ENCODE measurements around the gene DDR1.

Gene DDR1

GRCh38 chr6:30881392-30882203 lies 2.7 kb upstream of the DDR1 start:
- DNase-seq (ENCODE audit: extremely low read depth, low read depth), result no peak
- H3K4me3 ChIP-seq (replicated peaks; ENCODE audit: low read depth, low read length), result no peak overlapping the region

GRCh38 chr6:30882204-30882758 lies 2.0 kb upstream of the DDR1 start:
- DNase-seq (ENCODE audit: extremely low read depth, low read depth), result no peak
- TF ChIP-seq CTCF (IDR thresholded peaks at IDR 0.05; ENCODE audit: low read depth, low read length, missing control alignments), result no peak
- H3K4me3 ChIP-seq (replicated peaks; ENCODE audit: low read depth, low read length), result no peak overlapping the region

More at GRCh38 chr6:30881392-30882203, 2.7 kb upstream of the DDR1 start:
- no peak for TF ChIP-seq CTCF (IDR thresholded peaks at IDR 0.05; ENCODE audit: low read depth, low read length, missing control alignments)

GRCh38 chr6:30882759-30883684 lies 1.3 kb upstream of the DDR1 start:
- TF ChIP-seq CTCF (IDR thresholded peaks at IDR 0.05; ENCODE audit: low read depth, low read length, missing control alignments), result no peak
- no peak overlapping the region for H3K4me3 ChIP-seq (replicated peaks; ENCODE audit: low read depth, low read length)
- DNase-seq (ENCODE audit: extremely low read depth, low read depth), result no peak

GRCh38 chr6:30884521-30885480 lies 482 bp downstream of the DDR1 start:
- H3K4me3 ChIP-seq (replicated peaks; ENCODE audit: low read depth, low read length), result peak overlapping the region; percentile 59
- TF ChIP-seq CTCF (IDR thresholded peaks at IDR 0.05; ENCODE audit: low read depth, low read length, missing control alignments), result no peak
- DNase-seq (ENCODE audit: extremely low read depth, low read depth), result no peak

GRCh38 chr6:30885481-30885998 lies 1.2 kb downstream of the DDR1 start:
- H3K4me3 ChIP-seq (replicated peaks; ENCODE audit: low read depth, low read length), result peak overlapping the region; percentile 59
- DNase-seq (ENCODE audit: extremely low read depth, low read depth), result no peak
- TF ChIP-seq CTCF (IDR thresholded peaks at IDR 0.05; ENCODE audit: low read depth, low read length, missing control alignments), result no peak
